Measurements from ENCODE around the gene FXYD1. TPM values are rescaled to one million over a fixed set of nuclear protein-coding genes. Genes with fewer than 3 reads are reported as not detected.

The FXYD1 gene
- total and polyA plus RNA-seq, 2 experiments from 2014 or later, result 1.5 to 26.8 TPM

DNA sequence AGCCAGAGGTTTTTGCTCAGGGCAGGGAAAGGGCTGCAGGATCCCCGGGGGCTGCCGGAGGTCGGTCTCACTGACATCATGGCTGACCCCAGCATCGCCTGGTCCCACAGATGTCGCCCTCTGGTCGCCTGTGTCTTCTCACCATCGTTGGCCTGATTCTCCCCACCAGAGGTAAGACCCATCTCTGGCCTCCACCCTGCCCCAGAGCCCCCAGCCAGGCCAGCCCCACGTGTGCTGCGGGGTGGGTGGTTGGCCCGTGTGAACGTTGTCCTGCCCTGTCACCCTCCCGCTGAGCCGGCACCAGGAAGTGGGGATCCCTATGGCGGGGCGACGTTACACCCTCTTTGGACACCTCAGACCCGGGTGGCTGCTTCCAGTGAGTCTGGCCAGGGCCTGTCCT is 16.8 kb downstream of the FXYD1 start (continued):
- TF ChIP-seq, protein P1, sequence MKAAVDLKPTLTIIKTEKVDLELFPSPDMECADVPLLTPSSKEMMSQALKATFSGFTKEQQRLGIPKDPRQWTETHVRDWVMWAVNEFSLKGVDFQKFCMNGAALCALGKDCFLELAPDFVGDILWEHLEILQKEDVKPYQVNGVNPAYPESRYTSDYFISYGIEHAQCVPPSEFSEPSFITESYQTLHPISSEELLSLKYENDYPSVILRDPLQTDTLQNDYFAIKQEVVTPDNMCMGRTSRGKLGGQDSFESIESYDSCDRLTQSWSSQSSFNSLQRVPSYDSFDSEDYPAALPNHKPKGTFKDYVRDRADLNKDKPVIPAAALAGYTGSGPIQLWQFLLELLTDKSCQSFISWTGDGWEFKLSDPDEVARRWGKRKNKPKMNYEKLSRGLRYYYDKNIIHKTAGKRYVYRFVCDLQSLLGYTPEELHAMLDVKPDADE (IDR thresholded peaks at IDR 0.05), result no peak
- TF ChIP-seq JUNB (IDR thresholded peaks at IDR 0.05; ENCODE audit: unreplicated experiment), result no peak
- TF ChIP-seq EZH2 (IDR thresholded peaks at IDR 0.05; ENCODE audit: low read depth, unreplicated experiment), result no peak
- TF ChIP-seq ZNF114 (CRISPR knock-in tag; IDR thresholded peaks at IDR 0.05), result no peak
- no peak for TF ChIP-seq POLR2AphosphoS5 (IDR thresholded peaks at IDR 0.05; ENCODE audit: low read depth)
- no peak for TF ChIP-seq ZNF331 (CRISPR knock-in tag; IDR thresholded peaks at IDR 0.05; ENCODE audit: low read depth)
- no peak for TF ChIP-seq EZH2phosphoT487 (IDR thresholded peaks at IDR 0.05; ENCODE audit: unreplicated experiment)
- TF ChIP-seq CTCF (conservative IDR thresholded peaks at IDR 0.05; ENCODE audit: low read depth in 2 of 2), result no peak
- no peak for TF ChIP-seq REST (IDR thresholded peaks at IDR 0.05; ENCODE audit: unreplicated experiment)
- TF ChIP-seq NANOG (IDR thresholded peaks at IDR 0.05; ENCODE audit: borderline replicate concordance), result no peak

DNA sequence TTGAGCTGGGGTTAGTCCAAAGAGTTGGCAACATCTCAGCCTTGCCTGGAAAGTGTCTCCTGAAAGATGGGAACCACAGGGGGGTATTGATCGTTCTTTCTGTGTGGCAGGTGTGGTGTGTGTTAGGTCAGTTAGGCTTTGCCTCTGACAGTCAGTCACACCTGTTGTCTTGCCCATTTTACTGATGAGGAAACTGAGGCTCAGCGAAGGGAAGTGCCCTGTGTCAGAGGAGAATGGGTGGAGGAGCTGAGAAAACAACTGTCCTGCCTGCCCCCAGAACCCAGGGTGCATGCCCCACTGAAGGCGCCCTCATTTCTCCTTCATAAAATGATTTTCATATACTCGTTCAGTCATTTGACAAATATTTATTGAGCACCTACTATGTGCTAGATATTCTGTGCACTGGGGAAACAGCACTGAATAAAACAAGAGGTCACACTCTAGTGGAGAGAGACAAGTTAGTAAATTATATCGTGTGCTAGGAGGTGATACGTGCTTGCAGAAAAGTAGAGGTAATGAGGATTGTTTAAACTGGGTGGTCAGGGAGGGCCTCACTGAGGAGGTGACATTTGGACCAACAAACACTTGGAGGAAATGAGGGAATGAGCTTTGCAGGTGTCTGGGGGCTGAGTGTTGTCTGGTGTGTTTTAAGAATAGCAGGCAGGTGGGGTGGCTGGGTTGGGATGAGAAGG is 17.5 kb downstream of the FXYD1 start:
- Histone ChIP-seq H3K79me2 (replicated peaks; ENCODE audit: insufficient read depth) (peaks cover 16% of the 10 kb centered on the region), H3K27me3 (ENCODE audit: insufficient read depth) (no peaks in the 10 kb centered on the region), H2AFZ (no peak overlapping the region), H4K20me1 (replicated peaks; ENCODE audit: insufficient read depth) (peaks cover 12% of the 10 kb centered on the region; the same call in 1 of the 2 replicates), H3K36me3 (ENCODE audit: insufficient read depth) (peaks cover 31% of the 10 kb centered on the region), H3K4me2 (peak overlapping the region; percentile 84), H3K9me2 (ENCODE audit: insufficient read depth) (no peaks in the 10 kb centered on the region), H3F3A (replicated peaks; ENCODE audit: low read depth) (peaks cover 15% of the 10 kb centered on the region; the same call in 1 of the 2 replicates), H3K27ac (ENCODE audit: low read depth) (no peak overlapping the region; the same call in 1 of the 2 replicates), H3K4me1 (ENCODE audit: insufficient read depth) (peaks cover 25% of the 10 kb centered on the region), H3K4me3 (peak overlapping the region; percentile 90)
- DNase-seq (ENCODE audit: low spot score) (no peak), ATAC-seq (no peak)
- H3K36me3 Mint-ChIP-seq (ENCODE audit: low read depth), result peaks cover 50% of the 10 kb centered on the region
- peak overlapping the region; percentile 90 for H3K4me3 Mint-ChIP-seq
- TF ChIP-seq NANOG (IDR thresholded peaks at IDR 0.05; ENCODE audit: borderline replicate concordance), result no peak
- TF ChIP-seq ZNF114 (CRISPR knock-in tag; IDR thresholded peaks at IDR 0.05), result no peak
- no peak for TF ChIP-seq REST (IDR thresholded peaks at IDR 0.05; ENCODE audit: unreplicated experiment)
- TF ChIP-seq ZNF331 (CRISPR knock-in tag; IDR thresholded peaks at IDR 0.05; ENCODE audit: low read depth), result no peak
- no peak for TF ChIP-seq STAT1 (IDR thresholded peaks at IDR 0.05; ENCODE audit: unreplicated experiment)
- no peak for TF ChIP-seq EZH2 (IDR thresholded peaks at IDR 0.05; ENCODE audit: low read depth, unreplicated experiment)
- TF ChIP-seq JUNB (IDR thresholded peaks at IDR 0.05; ENCODE audit: unreplicated experiment), result no peak
- peaks cover 34% of the 10 kb centered on the region for H3K4me1 Mint-ChIP-seq
- peaks cover 12% of the 10 kb centered on the region for H3K27me3 Mint-ChIP-seq (ENCODE audit: insufficient read depth, low read depth, poor library complexity)
- no peaks in the 10 kb centered on the region for H3K9me3 Mint-ChIP-seq
- H3K27ac Mint-ChIP-seq, result no peak overlapping the region
